Ishikawa (cell line): ENCODE data around the gene TUB.

ENCODE experiments used
- EP300 ChIP-seq: IDR thresholded peaks from 2 replicates; pipeline ENCODE4 v1.6.1; 2012; ENCODE audit warnings: borderline replicate concordance
- FOXM1 ChIP-seq: IDR thresholded peaks from 2 replicates; pipeline ENCODE4 v1.6.1; 2012; ENCODE audit warnings: low read depth, borderline replicate concordance
- RAD21 ChIP-seq: IDR thresholded peaks from 2 replicates; pipeline ENCODE4 v1.6.1; 2012; ENCODE audit warnings: low read depth
- TF ChIP-seq, protein P1 (sequence below): IDR thresholded peaks from 2 replicates; pipeline ENCODE4 v1.6.1; 2012
- TF ChIP-seq, protein P2 (sequence below): IDR thresholded peaks from 2 replicates; pipeline ENCODE4 v1.6.1; 2012; ENCODE audit warnings: low read depth, mild to moderate bottlenecking

DNA sequence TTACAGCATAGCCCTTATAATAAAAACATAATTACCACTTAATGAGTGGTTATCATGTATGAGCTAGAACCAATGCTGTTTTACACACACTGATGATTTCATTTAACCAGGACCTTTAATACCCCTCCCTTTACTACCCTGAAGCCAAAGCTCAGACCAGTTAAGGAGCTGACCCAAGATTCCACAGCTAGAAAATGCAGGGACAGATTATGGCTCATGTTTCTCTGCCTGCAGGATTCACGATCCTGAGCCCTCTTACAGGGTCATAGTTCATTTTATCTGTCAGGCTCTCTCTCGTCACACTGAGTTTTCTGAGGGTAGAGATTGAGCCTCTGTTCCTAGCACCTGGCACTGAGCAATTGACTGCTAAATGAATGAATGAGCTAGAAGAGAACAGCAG is 27.4 kb downstream of the TUB start:
- TF ChIP-seq EP300 (no peak), RAD21 (no peak), FOXM1 (no peak)
- TF ChIP-seq, protein P1, sequence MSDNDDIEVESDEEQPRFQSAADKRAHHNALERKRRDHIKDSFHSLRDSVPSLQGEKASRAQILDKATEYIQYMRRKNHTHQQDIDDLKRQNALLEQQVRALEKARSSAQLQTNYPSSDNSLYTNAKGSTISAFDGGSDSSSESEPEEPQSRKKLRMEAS, result no peak
- TF ChIP-seq, protein P2, sequence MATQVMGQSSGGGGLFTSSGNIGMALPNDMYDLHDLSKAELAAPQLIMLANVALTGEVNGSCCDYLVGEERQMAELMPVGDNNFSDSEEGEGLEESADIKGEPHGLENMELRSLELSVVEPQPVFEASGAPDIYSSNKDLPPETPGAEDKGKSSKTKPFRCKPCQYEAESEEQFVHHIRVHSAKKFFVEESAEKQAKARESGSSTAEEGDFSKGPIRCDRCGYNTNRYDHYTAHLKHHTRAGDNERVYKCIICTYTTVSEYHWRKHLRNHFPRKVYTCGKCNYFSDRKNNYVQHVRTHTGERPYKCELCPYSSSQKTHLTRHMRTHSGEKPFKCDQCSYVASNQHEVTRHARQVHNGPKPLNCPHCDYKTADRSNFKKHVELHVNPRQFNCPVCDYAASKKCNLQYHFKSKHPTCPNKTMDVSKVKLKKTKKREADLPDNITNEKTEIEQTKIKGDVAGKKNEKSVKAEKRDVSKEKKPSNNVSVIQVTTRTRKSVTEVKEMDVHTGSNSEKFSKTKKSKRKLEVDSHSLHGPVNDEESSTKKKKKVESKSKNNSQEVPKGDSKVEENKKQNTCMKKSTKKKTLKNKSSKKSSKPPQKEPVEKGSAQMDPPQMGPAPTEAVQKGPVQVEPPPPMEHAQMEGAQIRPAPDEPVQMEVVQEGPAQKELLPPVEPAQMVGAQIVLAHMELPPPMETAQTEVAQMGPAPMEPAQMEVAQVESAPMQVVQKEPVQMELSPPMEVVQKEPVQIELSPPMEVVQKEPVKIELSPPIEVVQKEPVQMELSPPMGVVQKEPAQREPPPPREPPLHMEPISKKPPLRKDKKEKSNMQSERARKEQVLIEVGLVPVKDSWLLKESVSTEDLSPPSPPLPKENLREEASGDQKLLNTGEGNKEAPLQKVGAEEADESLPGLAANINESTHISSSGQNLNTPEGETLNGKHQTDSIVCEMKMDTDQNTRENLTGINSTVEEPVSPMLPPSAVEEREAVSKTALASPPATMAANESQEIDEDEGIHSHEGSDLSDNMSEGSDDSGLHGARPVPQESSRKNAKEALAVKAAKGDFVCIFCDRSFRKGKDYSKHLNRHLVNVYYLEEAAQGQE, result no peak
